ENCODE data around the gene CLCA1.
A peak's percentile ranks its signal among the peaks of the same experiment; 100 is the strongest.

Gene CLCA1

GRCh38 chr1:86468501-86468977, at the start of gene CLCA1:
CLCA1 (plus strand) TSS chr1:86468927; CDS start chr1:86468972, 45 bp downstream.
- no peak for DNase-seq

GRCh38 chr1:86419277-86419903, 49.3 kb upstream of the CLCA1 start:
- DNase-seq = peak; percentile 53

GRCh38 chr1:86421601-86422280, 47.0 kb upstream of the CLCA1 start:
- DNase-seq = no peak

GRCh38 chr1:86423473-86423872, 45.3 kb upstream of the CLCA1 start:
- DNase-seq = no peak

GRCh38 chr1:86423873-86424272, 44.9 kb upstream of the CLCA1 start, which contains the start of gene CLCA2:
CLCA2 (plus strand) TSS chr1:86424171; CDS start chr1:86424248, 77 bp downstream.
- no peak for DNase-seq

- DNase-seq = no peak
Measured at GRCh38 chr1:86429122-86429725, 39.5 kb upstream of the CLCA1 start.

GRCh38 chr1:86429835-86430234, 38.9 kb upstream of the CLCA1 start:
- DNase-seq = peak; percentile 9

- DNase-seq = no peak
Measured at GRCh38 chr1:86430376-86430775, 38.4 kb upstream of the CLCA1 start.

GRCh38 chr1:86434059-86434458, 34.7 kb upstream of the CLCA1 start:
- no peak for DNase-seq

GRCh38 chr1:86435327-86435726, 33.4 kb upstream of the CLCA1 start:
- no peak for DNase-seq

GRCh38 chr1:86436041-86436440, 32.7 kb upstream of the CLCA1 start:
- DNase-seq = no peak

GRCh38 chr1:86441581-86441980, 27.1 kb upstream of the CLCA1 start:
- no peak for DNase-seq

- DNase-seq = no peak
Measured at GRCh38 chr1:86441997-86442396, 26.7 kb upstream of the CLCA1 start.

GRCh38 chr1:86445919-86446318, 22.8 kb upstream of the CLCA1 start:
- no peak for DNase-seq

GRCh38 chr1:86447198-86447790, 21.4 kb upstream of the CLCA1 start:
- DNase-seq = no peak

- DNase-seq = no peak
Measured at GRCh38 chr1:86448670-86449069, 20.1 kb upstream of the CLCA1 start.

GRCh38 chr1:86449103-86449502, 19.6 kb upstream of the CLCA1 start:
- no peak for DNase-seq

- DNase-seq = no peak
Measured at GRCh38 chr1:86450847-86451246, 17.9 kb upstream of the CLCA1 start.

GRCh38 chr1:86453664-86454063, 15.1 kb upstream of the CLCA1 start:
- no peak for DNase-seq

GRCh38 chr1:86455073-86455472, 13.7 kb upstream of the CLCA1 start:
- no peak for DNase-seq

- no peak for DNase-seq
Measured at GRCh38 chr1:86460998-86461397, 7.7 kb upstream of the CLCA1 start.

GRCh38 chr1:86461482-86461881, 7.2 kb upstream of the CLCA1 start:
- DNase-seq = no peak

GRCh38 chr1:86464819-86465218, 3.9 kb upstream of the CLCA1 start:
- no peak for DNase-seq
